ENCODE measurements around the gene LDHAL6A. TPM values are rescaled to one million over a fixed set of nuclear protein-coding genes. Genes with fewer than 3 reads are reported as not detected.
"Not testable (repeated sequence)": the region's sequence is repeated elsewhere in the genome, so short reads cannot be mapped to it uniquely, and the experiment has no call there.

The LDHAL6A gene
- not detected in 2 replicates for total RNA-seq

GRCh38 chr11:18455686-18456372 is at the start of gene LDHAL6A:
Gene LDHAL6A (plus strand): TSS chr11:18455856. CDS start chr11:18456681, 825 bp downstream.
- no peak for TF ChIP-seq CTCF (IDR thresholded peaks at IDR 0.05)
- no peak for DNase-seq
- CTCF ChIA-PET, result no interaction called here
- Mint-ChIP-seq H3K4me3 (no peak within 1 kb of the TSS), H3K27ac (no peak within 1 kb of the TSS), H3K9me3 (no peaks in the 10 kb centered on the region), H3K36me3 (ENCODE audit: low read depth) (no peaks in the 10 kb centered on the region), H3K27me3 (peaks cover 3% of the 10 kb centered on the region), H3K4me1 (no peaks in the 10 kb centered on the region)
- no peak for ATAC-seq (ENCODE audit: low read depth)
- POLR2A ChIA-PET, result no interaction called here
- intact Hi-C loops (cut with micrococcal nuclease), result no loop called here

- H3K9me3 Mint-ChIP-seq; intact Hi-C loops (cut with micrococcal nuclease); H3K4me3 Mint-ChIP-seq: not testable (repeated sequence)
Measured at GRCh38 chr11:18407400-18407799, 48.3 kb upstream of the LDHAL6A start.

GRCh38 chr11:18408558-18409291 is 46.9 kb upstream of the LDHAL6A start:
- POLR2A ChIA-PET, result interaction anchor here (1.7 kb wide), 1 partner anchor 14 kb away, joined by 4 read pairs; the partner anchor contains the start of gene LDHA
- ATAC-seq (ENCODE audit: low read depth), result no peak
- no peaks in the 10 kb centered on the region for H3K9me3 Mint-ChIP-seq
- no peak for TF ChIP-seq CTCF (IDR thresholded peaks at IDR 0.05)
- H3K27me3 Mint-ChIP-seq, result no peaks in the 10 kb centered on the region
- H3K4me3 Mint-ChIP-seq, result no peak overlapping the region
- DNase-seq, result no peak
- intact Hi-C loops (cut with micrococcal nuclease), result no loop called here
- peaks cover 38% of the 10 kb centered on the region for H3K36me3 Mint-ChIP-seq (ENCODE audit: low read depth)
- H3K4me1 Mint-ChIP-seq, result no peaks in the 10 kb centered on the region
- H3K27ac Mint-ChIP-seq, result no peak overlapping the region
- CTCF ChIA-PET, result no interaction called here

More at GRCh38 chr11:18407400-18407799, 48.3 kb upstream of the LDHAL6A start:
- H3K27ac Mint-ChIP-seq; ATAC-seq (ENCODE audit: low read depth); CTCF ChIA-PET; POLR2A ChIA-PET; DNase-seq; H3K4me1 Mint-ChIP-seq; H3K27me3 Mint-ChIP-seq: not testable (repeated sequence)
- H3K36me3 Mint-ChIP-seq (ENCODE audit: low read depth), result peaks cover 50% of the 10 kb centered on the region

GRCh38 chr11:18416459-18416858 is 39.2 kb upstream of the LDHAL6A start:
- Mint-ChIP-seq H3K27me3 (no peaks in the 10 kb centered on the region), H3K9me3 (no peaks in the 10 kb centered on the region), H3K4me1 (no peaks in the 10 kb centered on the region), H3K4me3 (no peak overlapping the region), H3K27ac (no peak overlapping the region), H3K36me3 (ENCODE audit: low read depth) (peaks cover 2% of the 10 kb centered on the region)
- ChIA-PET POLR2A (no interaction called here), CTCF (no interaction called here)
- ATAC-seq (ENCODE audit: low read depth), result no peak
- no peak for DNase-seq
- intact Hi-C loops (cut with micrococcal nuclease), result no loop called here
- TF ChIP-seq CTCF (IDR thresholded peaks at IDR 0.05), result no peak

GRCh38 chr11:18419040-18419439 is 36.6 kb upstream of the LDHAL6A start:
- intact Hi-C loops (cut with micrococcal nuclease), result no loop called here
- Mint-ChIP-seq H3K36me3 (ENCODE audit: low read depth) (no peaks in the 10 kb centered on the region), H3K4me3 (no peak overlapping the region), H3K4me1 (no peaks in the 10 kb centered on the region), H3K27me3 (peaks cover 2% of the 10 kb centered on the region), H3K27ac (no peak overlapping the region), H3K9me3 (no peaks in the 10 kb centered on the region)
- no peak for TF ChIP-seq CTCF (IDR thresholded peaks at IDR 0.05)
- ChIA-PET CTCF (no interaction called here), POLR2A (no interaction called here)
- no peak for DNase-seq
- ATAC-seq (ENCODE audit: low read depth), result no peak
